ENCODE data around the gene AK2.
"Not testable (repeated sequence)": the region's sequence is repeated elsewhere in the genome, so short reads cannot be mapped to it uniquely, and the experiment has no call there.

Gene AK2

DNA sequence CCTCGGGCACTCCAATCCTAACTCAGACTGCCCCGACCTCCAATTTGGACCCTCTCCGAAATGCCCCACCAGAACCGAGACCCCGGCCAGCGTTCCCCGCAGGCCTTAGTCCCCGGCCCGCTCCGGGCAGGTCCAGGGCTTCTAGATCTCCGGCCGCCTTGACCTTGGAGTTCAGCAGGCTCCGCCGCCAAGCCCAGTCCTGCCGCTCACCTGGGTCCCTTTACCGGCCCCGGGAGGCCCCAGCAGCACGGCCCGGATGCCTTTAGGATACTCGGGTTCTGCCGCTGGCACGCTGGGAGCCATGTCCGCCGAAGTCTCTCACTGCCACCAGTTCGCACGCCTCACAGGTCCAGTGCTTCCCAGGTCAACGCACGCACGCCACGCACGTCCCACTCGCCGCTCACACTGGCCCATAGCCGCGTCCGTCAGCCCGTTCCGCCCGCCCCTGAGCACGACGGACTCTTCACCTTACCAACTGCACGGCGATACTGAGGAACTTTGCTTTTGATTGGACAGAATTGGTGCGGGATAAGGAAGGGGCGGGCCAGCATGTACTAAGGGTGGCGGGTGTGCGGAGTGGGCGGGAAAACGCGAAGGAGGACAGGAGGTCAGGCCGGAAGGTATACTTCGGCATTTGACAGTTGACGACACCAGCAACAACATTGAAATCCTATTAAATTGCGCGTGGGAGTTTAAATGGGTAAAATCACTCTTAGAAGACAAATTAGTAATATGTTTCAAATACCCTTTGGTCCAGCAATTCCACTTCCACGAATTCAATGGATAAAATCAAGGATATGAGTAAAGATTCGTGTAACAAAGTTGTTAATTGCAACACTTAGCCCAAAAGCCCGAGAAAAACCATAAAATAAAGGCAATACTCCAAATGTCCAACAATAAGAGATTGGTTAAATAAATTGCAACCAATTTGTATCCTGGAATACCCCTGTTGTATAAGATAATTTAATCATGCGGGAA lies at the start of gene AK2:
Gene AK2, minus strand, starts transcription at position 358 of the 978 bp plus-strand sequence. Its CDS starts 55 bp downstream, at position 303.
- DNase-seq: peak; percentile 95 to 97

DNA sequence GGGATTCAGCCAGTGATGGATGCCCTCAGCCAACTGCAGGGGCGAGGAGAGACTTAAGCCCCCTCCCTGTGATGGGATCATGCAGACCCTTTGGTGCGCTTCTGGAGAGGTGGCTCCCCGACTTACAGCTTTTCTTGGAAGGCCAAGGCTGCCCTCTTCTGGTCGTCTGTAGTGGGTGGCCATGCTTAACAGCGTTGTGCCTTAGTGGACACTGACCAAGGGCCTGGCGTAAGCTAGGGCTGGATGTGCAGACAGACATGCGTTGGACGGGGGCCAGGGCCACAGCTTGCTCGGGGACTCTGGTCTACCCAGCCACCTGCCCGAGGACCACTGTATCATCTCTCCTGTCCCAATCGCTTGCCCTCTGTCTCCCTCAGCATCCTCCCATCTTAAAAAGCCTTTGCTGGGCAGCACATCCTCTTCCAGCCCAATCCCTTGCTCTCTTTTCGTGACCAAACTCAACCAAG lies 49.7 kb upstream of the AK2 start:
- peak; percentile 55 to 79 for DNase-seq

DNA sequence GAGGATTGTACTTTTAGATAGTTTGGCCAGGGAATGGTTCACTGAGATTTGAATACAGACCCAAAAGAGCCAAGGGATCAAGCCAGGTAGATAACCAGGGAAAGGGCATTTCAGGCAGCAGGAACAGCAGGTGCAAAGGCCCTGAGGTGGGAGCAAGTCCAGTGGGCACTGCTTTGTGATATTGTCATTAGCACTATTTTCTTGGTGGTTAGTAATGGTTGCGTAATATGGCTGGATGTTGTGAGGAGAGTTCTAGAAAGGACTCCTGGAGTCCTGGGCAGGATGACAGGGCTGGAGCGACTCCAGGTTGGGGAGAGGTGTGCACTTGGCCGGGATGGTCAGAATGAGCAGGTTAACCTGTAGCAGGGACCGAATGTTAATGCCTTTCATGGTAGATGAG lies 48.6 kb upstream of the AK2 start:
- DNase-seq: no peak

DNA sequence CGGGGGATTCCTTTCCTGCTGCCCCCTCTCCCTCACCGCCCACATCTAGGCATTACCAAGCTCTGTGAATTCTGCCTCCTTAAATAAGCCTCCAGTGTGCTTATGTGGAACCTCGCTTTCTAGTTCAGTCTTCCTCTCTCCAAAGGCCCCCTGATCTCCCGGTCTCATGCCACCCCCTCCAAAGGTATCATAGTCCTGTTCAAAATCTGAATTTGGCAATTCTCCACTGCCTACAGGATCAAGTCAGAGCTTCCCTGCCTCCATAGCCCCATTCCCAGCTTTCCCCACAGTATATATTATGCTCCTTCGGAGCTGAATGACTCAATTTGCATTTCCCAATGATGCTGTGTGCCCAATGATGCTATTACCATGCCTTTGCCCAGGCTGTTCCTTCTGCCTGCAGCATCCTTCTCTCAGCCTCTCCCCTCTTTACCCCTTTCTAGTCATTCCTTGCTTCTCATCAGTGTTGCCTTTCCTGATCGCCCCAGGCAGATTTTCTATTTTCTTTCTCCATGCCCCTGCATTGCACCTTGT lies 46.0 kb upstream of the AK2 start:
- DNase-seq: no peak

- no peak for DNase-seq
Observed at GRCh38 chr1:33081554-33082305, 45.0 kb upstream of the AK2 start.

GRCh38 chr1:33080885-33081553 lies 44.3 kb upstream of the AK2 start, which contains the start of gene AZIN2:
Gene AZIN2, plus strand, starts transcription at chr1:33081153. Its CDS starts 1,097 bp downstream, at chr1:33082250.
- DNase-seq: peak; percentile 77 to 91

DNA sequence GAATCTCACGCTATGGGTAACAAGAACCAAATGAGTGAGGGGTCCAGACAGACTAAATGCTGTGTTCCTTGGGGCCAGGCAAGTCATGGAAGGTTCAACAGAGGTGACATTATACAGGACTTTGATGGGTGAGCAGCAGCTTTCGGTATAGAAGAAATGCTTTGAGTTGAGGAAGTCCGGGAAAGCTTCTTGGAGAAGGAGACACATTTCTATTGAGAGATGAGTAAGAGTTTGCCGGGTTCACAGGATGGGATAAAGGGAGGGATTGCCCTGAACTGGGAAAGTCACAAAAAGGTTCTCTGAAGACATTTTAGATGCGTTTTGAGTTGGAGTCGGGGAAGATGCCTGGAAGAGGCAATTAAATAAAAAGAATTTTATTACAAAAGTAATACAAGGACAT lies 43.7 kb upstream of the AK2 start:
- DNase-seq: no peak

- no peak for DNase-seq
Observed at GRCh38 chr1:33078030-33078591, 41.4 kb upstream of the AK2 start.

DNA sequence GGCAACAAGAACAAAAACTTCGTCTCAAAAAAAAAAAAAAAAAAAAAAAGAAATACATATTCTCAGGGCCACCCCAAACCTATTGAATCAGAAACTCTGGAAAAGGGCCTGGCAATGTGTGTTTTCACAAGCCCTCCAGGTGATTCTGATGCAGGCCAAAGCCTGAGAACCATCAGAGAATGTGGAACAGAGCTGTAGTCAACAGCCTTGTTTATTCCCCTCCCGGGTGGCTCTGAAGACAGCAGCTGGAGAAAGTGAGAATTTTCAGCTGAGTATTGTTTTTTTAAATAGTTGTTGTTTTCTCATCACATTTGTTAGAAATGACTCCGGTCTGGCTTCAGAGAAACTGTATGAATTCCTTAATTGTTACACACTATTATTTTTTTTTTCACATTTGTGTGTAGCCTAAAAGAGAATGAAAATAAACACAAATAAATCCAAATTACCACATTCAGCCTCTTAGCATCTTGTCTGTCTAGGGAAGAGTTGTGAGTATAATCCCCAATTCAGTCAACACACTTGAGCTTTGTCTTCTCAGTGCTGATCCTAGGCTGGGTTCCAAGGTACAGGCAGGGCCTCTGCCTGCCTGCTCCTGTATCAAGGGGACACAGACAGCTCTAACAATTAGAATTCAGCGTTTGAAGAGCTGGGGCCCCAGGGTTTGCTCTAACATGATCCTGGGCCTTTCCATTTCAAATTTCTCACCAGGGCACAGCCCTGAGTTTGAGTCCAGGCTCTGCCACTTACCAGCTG lies 37.7 kb upstream of the AK2 start:
- DNase-seq: no peak

GRCh38 chr1:33072707-33073106 lies 36.0 kb upstream of the AK2 start:
- DNase-seq: no peak

DNA sequence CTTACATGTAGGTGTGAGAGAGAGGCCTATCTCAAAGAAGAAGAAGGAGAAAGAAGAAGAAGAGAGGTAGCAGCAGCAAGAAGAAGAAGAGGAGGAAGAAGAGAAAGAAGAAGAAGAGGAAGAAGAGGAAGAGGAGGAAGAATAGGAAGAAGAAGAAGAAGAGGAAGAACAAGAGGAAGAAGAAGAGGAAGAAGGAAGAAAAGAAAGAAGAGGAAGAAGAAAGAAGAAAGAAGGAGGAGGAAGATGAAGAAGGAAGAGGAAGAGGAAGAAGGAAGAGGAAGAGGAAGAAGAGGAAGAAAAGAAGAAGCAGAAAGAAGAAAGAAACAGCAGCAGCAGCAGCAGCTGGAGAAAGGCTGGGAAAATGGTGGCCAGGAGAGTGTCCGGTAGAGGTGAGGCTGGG lies 33.9 kb upstream of the AK2 start:
- DNase-seq: no peak

DNA sequence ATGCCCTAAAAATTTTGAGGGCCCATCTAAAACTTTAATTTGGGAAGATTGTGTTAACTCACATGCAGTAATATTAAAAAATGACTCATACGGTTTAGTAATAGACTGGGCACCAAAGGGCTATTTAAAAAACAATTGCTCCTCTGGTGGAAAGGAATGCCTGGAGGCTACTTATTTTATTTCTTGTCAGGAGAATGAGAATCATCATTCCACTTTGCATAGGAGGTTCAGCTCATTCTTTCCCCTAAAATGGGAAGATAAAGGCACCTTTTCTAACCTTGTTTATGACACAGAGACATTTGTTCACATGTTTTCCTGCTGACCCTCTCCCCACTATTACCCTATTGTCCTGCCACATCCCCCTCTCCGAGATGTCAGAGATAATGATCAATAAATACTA lies 31.4 kb upstream of the AK2 start:
- DNase-seq: not testable (repeated sequence)

DNA sequence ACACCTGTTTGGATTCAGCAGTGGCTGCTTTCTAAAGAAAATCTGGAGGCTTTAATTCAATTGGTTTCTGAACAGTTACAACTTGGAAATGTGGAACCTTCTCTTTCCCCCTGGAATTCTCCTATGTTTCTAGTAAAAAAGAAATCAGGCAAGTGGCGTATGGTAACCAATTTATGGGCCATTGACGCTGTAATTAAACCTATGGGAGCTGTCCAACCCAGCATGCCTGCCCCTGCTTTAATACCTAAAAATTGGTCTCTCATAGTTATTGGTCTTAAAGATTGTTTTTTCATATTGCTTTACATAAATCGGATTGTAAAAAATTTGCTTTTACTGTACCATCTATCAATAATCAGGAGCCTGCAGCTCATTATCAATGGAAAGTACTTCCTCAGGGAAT lies 29.8 kb upstream of the AK2 start:
- not testable (repeated sequence) for DNase-seq

DNA sequence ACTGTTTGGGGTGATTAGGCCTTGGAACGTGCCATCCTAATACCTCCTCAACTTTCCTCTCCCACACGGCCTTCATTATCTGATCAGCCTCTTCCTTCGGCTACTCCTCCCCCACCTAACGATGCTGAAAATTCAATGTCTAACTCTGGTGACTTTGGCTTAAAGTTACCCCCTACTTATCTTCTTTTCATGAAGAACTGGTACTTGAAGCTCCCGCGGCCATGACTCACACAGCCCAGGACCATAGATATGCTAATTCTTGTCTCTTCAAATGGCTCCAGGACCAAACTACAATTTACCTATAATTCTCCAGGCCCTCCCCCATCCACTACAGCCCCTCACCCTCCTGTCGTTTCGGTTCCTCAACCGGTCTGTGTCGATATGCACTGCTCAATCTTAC lies 28.6 kb upstream of the AK2 start:
- no peak for DNase-seq

GRCh38 chr1:33064284-33064683 lies 27.6 kb upstream of the AK2 start:
- DNase-seq: not testable (repeated sequence)

DNA sequence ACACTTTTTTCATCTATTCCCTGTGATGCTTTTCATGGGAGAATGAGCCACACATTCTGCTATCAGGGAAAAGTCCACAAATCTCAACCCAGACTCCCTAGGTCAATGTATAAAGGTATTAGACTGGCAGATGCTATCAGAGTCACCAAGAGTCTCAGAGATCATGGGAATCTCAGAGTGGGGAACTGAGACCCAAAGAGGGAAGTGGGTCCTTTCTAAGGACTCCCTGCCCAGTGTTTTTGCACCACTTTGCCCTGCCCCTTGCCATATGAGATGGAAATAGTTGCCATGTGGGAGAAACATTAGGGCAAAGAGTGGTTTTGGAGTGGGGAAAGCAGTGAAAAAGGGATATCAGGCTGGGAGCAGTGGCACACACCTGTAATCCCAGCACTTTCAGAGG lies 25.2 kb upstream of the AK2 start:
- no peak for DNase-seq

DNA sequence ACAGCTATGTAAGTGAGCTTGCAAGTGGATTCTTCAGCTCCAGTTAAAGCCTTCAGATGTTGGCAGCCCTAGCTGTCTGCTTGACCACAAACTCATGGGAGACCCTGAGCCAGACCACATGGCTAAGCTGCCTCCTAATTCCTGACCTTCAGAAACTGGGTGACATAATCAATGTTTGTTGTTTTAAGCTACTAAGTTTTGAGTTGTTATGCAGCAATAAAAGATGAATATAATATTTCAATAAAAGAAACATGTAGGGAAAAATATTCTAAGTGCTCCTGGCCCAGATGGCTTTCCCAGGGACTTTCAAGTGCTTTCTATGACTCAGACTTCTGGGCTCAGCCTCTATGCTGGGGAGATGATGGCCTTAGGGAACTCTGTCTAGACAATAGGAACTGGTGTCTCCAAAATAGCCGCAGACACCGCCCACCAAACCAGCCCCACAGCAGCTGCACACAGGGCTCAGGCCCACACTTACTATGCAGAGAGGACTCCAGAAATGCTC lies 23.9 kb upstream of the AK2 start:
- DNase-seq: peak in 1 of 2 experiments; percentile 21

DNA sequence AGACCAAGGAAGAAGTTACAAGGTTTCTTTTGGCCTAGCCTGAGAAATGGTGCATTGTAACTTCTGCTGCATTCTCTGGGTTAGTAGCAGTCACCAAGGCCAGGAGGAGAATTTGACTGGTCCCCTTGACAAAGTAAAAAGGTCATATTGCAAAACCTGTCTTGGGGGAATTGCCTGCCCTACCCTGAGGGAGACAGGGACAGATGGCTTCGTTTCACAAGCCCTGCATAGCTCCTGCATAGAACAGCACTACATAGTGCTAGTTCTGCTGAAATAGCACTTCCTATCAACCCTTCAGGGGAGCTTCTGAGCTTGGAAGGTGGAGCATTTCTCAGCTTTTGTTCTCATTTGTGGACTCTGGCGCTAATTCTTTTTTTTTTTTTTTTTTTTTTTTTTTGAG lies 20.4 kb upstream of the AK2 start:
- DNase-seq: peak in 1 of 2 experiments; percentile 44

GRCh38 chr1:33056426-33056825 lies 19.7 kb upstream of the AK2 start:
- DNase-seq: no peak

GRCh38 chr1:33055210-33056008 lies 18.7 kb upstream of the AK2 start:
- DNase-seq: peak; percentile 64 to 69
